ENCODE measurements around the gene SEC24A. TPM values are rescaled to one million over a fixed set of nuclear protein-coding genes. Genes with fewer than 3 reads are reported as not detected.
A peak's percentile ranks its signal among the peaks of the same experiment; 100 is the strongest.
"Not testable (repeated sequence)": the region's sequence is repeated elsewhere in the genome, so short reads cannot be mapped to it uniquely, and the experiment has no call there.

Gene SEC24A
- polyA plus RNA-seq, 6 donors from 2014 or later: 3.2 to 7.7 (median 5.6) TPM

DNA sequence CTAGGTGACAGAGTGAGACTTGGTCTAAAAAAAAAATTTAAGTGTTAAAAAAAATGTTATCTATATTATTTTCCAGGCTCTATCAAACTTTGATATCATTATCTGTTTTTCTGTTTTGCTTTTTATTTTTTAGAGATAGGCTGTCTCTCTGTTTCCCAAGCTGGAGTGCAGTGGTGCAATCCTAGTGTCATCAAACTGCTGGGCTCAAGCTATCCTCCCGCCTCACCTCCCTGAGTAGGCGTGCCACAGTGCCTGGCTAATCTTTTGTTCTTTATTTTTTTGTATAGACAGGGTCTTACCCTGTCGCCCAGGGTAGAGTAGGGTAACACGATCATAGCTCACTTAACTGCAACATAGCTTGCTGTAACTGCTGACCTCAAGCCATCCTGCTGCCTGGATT is 14.4 kb downstream of the SEC24A start:
- Mint-ChIP-seq H3K27ac (no peak overlapping the region), H3K4me1 (peaks cover 0 to 21% (median 7%) of the 10 kb centered on the region in 3 donors), H3K4me3 (no peak overlapping the region), H3K27me3 (no peaks in the 10 kb centered on the region), H3K9me3 (no peaks in the 10 kb centered on the region), H3K36me3 (peaks cover 0 to 8% of the 10 kb centered on the region in 2 donors)
- DNase-seq (no peak), ATAC-seq (ENCODE audit: low read depth in 2 of 2) (no peak)

DNA sequence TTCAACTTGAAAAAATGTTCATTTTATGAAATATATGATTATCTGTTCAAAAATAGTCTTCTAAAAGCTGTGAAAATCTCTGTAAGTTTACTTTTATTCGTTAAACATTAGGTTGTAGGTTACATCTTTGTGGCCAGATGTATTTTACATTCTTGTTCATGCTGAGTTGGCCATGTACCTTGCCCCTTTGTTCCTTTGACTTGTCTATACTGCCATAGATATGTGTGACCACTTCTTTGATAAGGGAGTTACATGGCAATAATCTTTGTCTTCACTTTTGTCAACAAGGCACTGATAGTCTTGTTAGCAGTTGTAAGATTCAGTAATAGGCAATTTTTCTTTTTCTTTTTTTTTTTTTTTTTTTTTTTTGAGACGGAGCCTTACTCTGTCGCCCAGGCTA is 15.9 kb downstream of the SEC24A start:
- no peaks in the 10 kb centered on the region for H3K9me3 Mint-ChIP-seq
- ATAC-seq (ENCODE audit: low read depth in 2 of 2): no peak
- H3K27me3 Mint-ChIP-seq: no peaks in the 10 kb centered on the region
- peaks cover 0 to 18% (median 4%) of the 10 kb centered on the region in 3 donors for H3K4me1 Mint-ChIP-seq
- no peak overlapping the region for H3K4me3 Mint-ChIP-seq
- peaks cover 0 to 8% of the 10 kb centered on the region in 2 donors for H3K36me3 Mint-ChIP-seq
- DNase-seq: no peak
- no peak overlapping the region for H3K27ac Mint-ChIP-seq

- H3K27ac Mint-ChIP-seq; ATAC-seq (ENCODE audit: low read depth in 2 of 2); H3K36me3 Mint-ChIP-seq; DNase-seq; H3K9me3 Mint-ChIP-seq; H3K27me3 Mint-ChIP-seq; H3K4me3 Mint-ChIP-seq; H3K4me1 Mint-ChIP-seq: not testable (repeated sequence)
These were observed 25.0 kb downstream of the SEC24A start for GRCh38 chr5:134673546-134673945.

DNA sequence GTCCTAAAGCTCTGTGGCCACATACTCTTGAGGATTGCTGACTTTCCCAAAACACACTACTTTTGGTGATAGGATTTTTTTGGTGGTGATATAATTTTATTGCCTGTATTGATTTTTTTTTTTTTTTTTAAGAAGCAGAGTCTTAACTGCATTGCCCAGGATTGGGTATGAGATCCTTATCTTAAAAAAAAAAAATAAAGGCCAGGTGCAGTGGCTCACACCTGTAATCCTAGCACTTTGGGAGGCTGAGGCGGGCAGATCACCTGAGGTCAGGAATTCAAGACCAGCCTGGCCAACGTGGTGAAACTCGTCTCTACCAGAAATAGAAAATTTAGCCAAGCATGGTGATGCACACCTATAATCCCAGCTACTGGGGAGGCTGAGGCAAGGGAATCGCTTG is 28.8 kb downstream of the SEC24A start:
- not testable (repeated sequence) for H3K9me3 Mint-ChIP-seq; ATAC-seq (ENCODE audit: low read depth in 2 of 2); H3K4me1 Mint-ChIP-seq; DNase-seq; H3K4me3 Mint-ChIP-seq; H3K36me3 Mint-ChIP-seq; H3K27ac Mint-ChIP-seq; H3K27me3 Mint-ChIP-seq

DNA sequence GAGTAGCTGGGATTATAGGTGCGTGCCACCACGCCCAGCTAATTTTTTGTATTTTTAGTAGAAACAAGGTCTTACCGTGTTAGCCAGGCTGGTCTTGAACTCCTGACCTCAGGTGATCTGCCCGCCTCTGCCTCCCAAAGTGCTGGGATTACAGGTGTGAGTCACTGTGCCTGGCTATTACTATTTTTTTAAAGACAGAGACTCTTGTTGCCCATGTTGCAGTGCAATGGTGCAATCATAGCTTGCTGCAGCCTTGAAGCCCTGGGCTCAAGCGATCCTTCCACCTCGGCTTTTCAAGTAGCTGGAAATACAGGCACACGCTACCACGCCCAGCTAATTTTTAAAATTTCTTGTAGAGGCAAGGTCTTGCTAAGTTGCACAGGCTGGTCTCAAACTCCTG is 41.6 kb downstream of the SEC24A start:
- not testable (repeated sequence) for H3K4me3 Mint-ChIP-seq; H3K27me3 Mint-ChIP-seq; DNase-seq; H3K9me3 Mint-ChIP-seq; ATAC-seq (ENCODE audit: low read depth in 2 of 2); H3K4me1 Mint-ChIP-seq
- Mint-ChIP-seq H3K36me3 (peaks cover 0 to 11% of the 10 kb centered on the region in 2 donors), H3K27ac (peak overlapping the region in 1 of 6 donors; percentile 54)

- peaks cover 0 to 6% of the 10 kb centered on the region in 2 donors for H3K36me3 Mint-ChIP-seq
- no peak for ATAC-seq (ENCODE audit: low read depth in 2 of 2)
These were observed 44.1 kb downstream of the SEC24A start for GRCh38 chr5:134692722-134693121.

DNA sequence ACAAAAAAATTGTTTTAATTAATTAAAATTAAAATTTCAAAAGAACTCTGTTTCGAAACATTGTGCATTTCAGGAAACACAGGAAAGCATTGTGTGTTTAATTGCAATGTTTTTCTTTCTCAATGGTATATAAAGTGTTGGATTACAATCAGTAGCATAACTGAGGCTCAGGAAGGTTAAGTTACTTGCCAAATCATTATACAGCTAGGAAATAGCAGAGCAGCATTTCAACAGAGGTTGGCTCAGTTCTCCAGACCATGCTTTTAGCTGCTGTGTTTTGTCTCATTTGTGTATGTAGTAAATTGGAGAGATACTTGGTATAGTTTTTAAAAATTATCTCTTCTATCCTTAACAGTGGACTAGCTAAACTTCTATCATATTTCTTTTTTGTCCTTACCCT is 59.7 kb downstream of the SEC24A start:
- ATAC-seq (ENCODE audit: low read depth in 2 of 2) (no peak), DNase-seq (no peak)
- H3K4me1 Mint-ChIP-seq: no peaks in the 10 kb centered on the region
- no peaks in the 10 kb centered on the region for H3K27me3 Mint-ChIP-seq
- peaks cover 5 to 6% of the 10 kb centered on the region in 2 donors for H3K36me3 Mint-ChIP-seq
- no peak overlapping the region for H3K4me3 Mint-ChIP-seq
- no peaks in the 10 kb centered on the region for H3K9me3 Mint-ChIP-seq
- peak overlapping the region in 1 of 6 donors; percentile 27 for H3K27ac Mint-ChIP-seq

More at GRCh38 chr5:134692722-134693121, 44.1 kb downstream of the SEC24A start:
- Mint-ChIP-seq H3K27me3 (no peaks in the 10 kb centered on the region), H3K9me3 (no peaks in the 10 kb centered on the region), H3K4me3 (no peak overlapping the region), H3K27ac (no peak overlapping the region), H3K4me1 (no peaks in the 10 kb centered on the region)
- no peak for DNase-seq

GRCh38 chr5:134714120-134714519 is 65.5 kb downstream of the SEC24A start:
- ATAC-seq (ENCODE audit: low read depth in 2 of 2): no peak
- peaks cover 12 to 15% of the 10 kb centered on the region in 2 donors for H3K36me3 Mint-ChIP-seq

DNA sequence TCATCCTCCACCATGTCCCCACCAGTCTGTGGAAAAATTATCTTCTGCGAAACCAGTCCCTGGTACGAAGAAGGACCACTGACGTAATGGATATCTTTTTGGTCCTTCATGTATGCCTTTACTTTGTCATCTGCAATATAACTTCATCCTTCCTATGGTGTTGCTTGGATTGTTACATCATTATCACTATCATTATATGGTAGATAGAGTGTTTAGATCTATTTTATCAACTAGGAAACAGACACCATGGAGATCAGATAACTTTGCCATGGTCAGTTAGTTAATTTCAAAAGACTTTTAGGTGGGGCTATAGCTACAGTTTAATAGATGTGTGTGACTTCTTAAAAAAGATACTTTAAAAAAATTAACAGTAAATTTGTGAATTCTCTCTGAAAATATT is 66.0 kb downstream of the SEC24A start:
- DNase-seq (no peak), ATAC-seq (ENCODE audit: low read depth in 2 of 2) (no peak)
- H3K4me3 Mint-ChIP-seq: no peak overlapping the region
- H3K27ac Mint-ChIP-seq: no peak overlapping the region
- no peaks in the 10 kb centered on the region for H3K9me3 Mint-ChIP-seq
- H3K4me1 Mint-ChIP-seq: no peaks in the 10 kb centered on the region
- H3K36me3 Mint-ChIP-seq: peaks cover 12 to 15% of the 10 kb centered on the region in 2 donors
- no peaks in the 10 kb centered on the region for H3K27me3 Mint-ChIP-seq

More at GRCh38 chr5:134714120-134714519, 65.5 kb downstream of the SEC24A start:
- no peak for DNase-seq
- H3K4me1 Mint-ChIP-seq: no peaks in the 10 kb centered on the region
- no peaks in the 10 kb centered on the region for H3K9me3 Mint-ChIP-seq
- H3K4me3 Mint-ChIP-seq: no peak overlapping the region
- H3K27me3 Mint-ChIP-seq: no peaks in the 10 kb centered on the region
- no peak overlapping the region for H3K27ac Mint-ChIP-seq

DNA sequence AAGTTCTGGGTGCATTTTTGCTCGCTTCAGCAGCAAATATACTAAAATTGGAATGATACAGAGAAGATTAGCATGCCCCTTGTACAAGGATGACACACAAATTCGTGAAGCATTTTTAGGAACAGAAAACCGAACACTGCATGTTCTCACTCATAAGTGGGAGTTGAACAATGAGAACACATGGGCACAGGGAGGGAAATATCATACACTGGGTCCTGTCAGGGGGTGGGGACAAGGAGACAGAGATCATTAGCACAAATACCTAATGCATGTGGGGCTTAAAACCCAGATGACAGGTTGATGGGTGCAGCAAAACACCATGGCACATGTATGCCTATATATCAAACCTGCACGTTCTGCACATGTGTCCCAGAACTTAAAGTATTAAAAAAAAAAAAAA is 66.9 kb downstream of the SEC24A start:
- H3K36me3 Mint-ChIP-seq: peaks cover 8 to 18% of the 10 kb centered on the region in 2 donors
- peak overlapping the region in 2 of 6 donors; percentile 47 to 57 for H3K27ac Mint-ChIP-seq
- H3K27me3 Mint-ChIP-seq; ATAC-seq (ENCODE audit: low read depth in 2 of 2); DNase-seq; H3K4me1 Mint-ChIP-seq; H3K9me3 Mint-ChIP-seq: not testable (repeated sequence)
- H3K4me3 Mint-ChIP-seq: peak overlapping the region in 1 of 8 donors; percentile 56

- DNase-seq (no peak), ATAC-seq (ENCODE audit: low read depth in 2 of 2) (no peak)
- Mint-ChIP-seq H3K27ac (no peak overlapping the region), H3K27me3 (no peaks in the 10 kb centered on the region), H3K4me3 (no peak overlapping the region), H3K4me1 (no peaks in the 10 kb centered on the region), H3K36me3 (peaks cover 0 to 4% of the 10 kb centered on the region in 2 donors), H3K9me3 (no peaks in the 10 kb centered on the region)
These were observed 76.3 kb downstream of the SEC24A start for GRCh38 chr5:134724872-134725271.

GRCh38 chr5:134732819-134733218 is 84.2 kb downstream of the SEC24A start:
- no peaks in the 10 kb centered on the region for H3K36me3 Mint-ChIP-seq
- H3K4me3 Mint-ChIP-seq: no peak overlapping the region
- no peak for ATAC-seq (ENCODE audit: low read depth in 2 of 2)
- no peaks in the 10 kb centered on the region for H3K9me3 Mint-ChIP-seq
- no peak for DNase-seq
- H3K27ac Mint-ChIP-seq: no peak overlapping the region
- H3K4me1 Mint-ChIP-seq: peaks cover 4 to 22% (median 14%) of the 10 kb centered on the region in 3 donors
- no peaks in the 10 kb centered on the region for H3K27me3 Mint-ChIP-seq

DNA sequence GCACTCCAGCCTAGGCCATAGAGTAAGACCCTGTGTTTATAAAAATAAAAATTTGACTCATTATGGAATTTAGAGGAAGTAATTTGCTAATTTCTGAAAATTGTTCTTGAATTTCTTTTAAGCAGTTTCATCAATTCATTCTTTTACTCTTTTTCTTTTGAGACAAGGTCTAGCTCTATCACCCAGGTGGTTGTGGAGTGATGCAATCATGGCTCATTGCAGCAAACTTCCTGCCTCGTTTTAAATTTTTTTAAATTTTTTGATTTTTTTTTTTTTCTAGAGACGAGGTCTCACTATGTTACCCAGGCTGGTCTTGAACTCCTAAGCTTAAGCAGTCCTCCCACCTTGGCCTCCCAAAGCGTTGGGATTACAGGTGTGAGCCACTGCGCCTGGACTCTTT is 86.7 kb downstream of the SEC24A start:
- H3K9me3 Mint-ChIP-seq: no peaks in the 10 kb centered on the region
- H3K27me3 Mint-ChIP-seq: no peaks in the 10 kb centered on the region
- no peak for ATAC-seq (ENCODE audit: low read depth in 2 of 2)
- no peaks in the 10 kb centered on the region for H3K36me3 Mint-ChIP-seq
- H3K27ac Mint-ChIP-seq: no peak overlapping the region
- H3K4me3 Mint-ChIP-seq: no peak overlapping the region
- peaks cover 13 to 42% (median 34%) of the 10 kb centered on the region in 3 donors for H3K4me1 Mint-ChIP-seq
- DNase-seq: no peak

DNA sequence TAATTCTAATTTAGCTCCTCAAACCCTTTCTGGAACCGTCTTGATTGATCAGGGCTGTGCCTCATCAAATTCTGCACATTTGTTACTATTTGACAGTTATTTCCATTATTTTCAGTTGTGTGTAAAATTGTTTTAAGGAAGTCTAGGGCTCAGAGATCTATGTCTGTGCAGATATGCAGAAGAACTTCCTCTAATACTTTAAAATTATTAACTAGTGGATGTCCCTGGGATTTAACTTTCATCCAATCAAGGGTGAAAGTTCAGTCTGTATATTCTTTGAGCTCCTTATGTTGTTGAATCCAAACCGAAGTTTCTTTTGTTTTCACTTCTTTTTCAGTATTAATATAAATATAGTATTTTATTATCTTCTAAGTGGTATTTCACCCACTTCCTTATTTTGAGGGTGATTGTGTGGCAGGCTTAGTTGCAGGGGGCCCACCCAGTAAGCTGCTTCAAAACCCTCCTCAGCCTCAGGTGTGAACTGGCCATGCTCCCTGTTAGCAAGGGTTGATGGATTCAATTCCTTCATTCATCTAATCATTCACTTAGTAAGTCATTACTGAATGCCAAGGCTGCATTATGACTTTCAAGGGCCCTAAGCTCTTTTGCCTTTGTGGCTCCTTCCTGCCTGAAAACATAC is 87.7 kb downstream of the SEC24A start:
- no peaks in the 10 kb centered on the region for H3K36me3 Mint-ChIP-seq
- H3K4me3 Mint-ChIP-seq: peak overlapping the region in 5 of 8 donors; percentile 15 to 96 (median 92)
- DNase-seq (peak; percentile 20), ATAC-seq (ENCODE audit: low read depth in 2 of 2) (no peak)
- H3K27me3 Mint-ChIP-seq: no peaks in the 10 kb centered on the region
- H3K9me3 Mint-ChIP-seq: no peaks in the 10 kb centered on the region
- peak overlapping the region in 5 of 6 donors; percentile 28 to 86 (median 83) for H3K27ac Mint-ChIP-seq
- peaks cover 13 to 52% (median 34%) of the 10 kb centered on the region in 3 donors for H3K4me1 Mint-ChIP-seq

All from naive B cell (primary cell).